ENCODE measurements around the gene COL1A2. TPM values are rescaled to one million over a fixed set of nuclear protein-coding genes. Genes with fewer than 3 reads are reported as not detected.

COL1A2 gene
- total RNA-seq, 1 experiment from 2014 or later, result 3.0 TPM

DNA sequence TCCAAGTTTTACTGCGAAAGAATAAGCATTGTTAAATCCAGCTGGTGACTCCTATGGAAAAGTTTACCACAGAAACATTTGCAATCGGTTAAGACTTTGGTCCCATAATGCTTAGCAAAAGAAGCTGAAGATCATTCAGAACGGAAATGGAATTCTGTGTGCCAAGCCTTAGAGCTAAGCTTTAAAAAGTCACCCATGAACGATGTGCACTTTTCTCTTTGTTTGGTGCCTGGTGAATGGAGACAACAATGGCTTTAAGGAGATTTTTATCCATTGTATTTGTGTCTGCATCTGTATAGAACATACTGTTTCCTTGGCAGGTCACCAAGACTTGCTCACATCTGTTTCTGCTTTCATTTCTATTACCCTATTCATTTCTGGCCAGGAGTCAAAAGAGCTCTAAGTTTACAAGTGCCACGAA, 26.3 kb upstream of the COL1A2 start (continued):
- TF ChIP-seq SP1 (IDR thresholded peaks at IDR 0.05; ENCODE audit: low read depth), result no peak
- no peak for TF ChIP-seq JUND (IDR thresholded peaks at IDR 0.05)
- TF ChIP-seq EZH2 (IDR thresholded peaks at IDR 0.05), result no peak
- TF ChIP-seq CEBPB (IDR thresholded peaks at IDR 0.05; ENCODE audit: low read depth), result no peak
- no peak for TF ChIP-seq EZH2phosphoT487 (IDR thresholded peaks at IDR 0.05; ENCODE audit: borderline replicate concordance)
- TF ChIP-seq FOSL1 (IDR thresholded peaks at IDR 0.05; ENCODE audit: low read depth), result no peak
- TF ChIP-seq, protein P1, sequence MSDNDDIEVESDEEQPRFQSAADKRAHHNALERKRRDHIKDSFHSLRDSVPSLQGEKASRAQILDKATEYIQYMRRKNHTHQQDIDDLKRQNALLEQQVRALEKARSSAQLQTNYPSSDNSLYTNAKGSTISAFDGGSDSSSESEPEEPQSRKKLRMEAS (IDR thresholded peaks at IDR 0.05), result no peak
- no peak for TF ChIP-seq POLR2AphosphoS5 (IDR thresholded peaks at IDR 0.05; ENCODE audit: low read depth, low read length)
- no peak for TF ChIP-seq ELF1 (IDR thresholded peaks at IDR 0.05; ENCODE audit: borderline replicate concordance, low read depth)
- TF ChIP-seq EGR1 (IDR thresholded peaks at IDR 0.05; ENCODE audit: low read depth), result no peak
- no peak for TF ChIP-seq ZFX (IDR thresholded peaks at IDR 0.05)

DNA sequence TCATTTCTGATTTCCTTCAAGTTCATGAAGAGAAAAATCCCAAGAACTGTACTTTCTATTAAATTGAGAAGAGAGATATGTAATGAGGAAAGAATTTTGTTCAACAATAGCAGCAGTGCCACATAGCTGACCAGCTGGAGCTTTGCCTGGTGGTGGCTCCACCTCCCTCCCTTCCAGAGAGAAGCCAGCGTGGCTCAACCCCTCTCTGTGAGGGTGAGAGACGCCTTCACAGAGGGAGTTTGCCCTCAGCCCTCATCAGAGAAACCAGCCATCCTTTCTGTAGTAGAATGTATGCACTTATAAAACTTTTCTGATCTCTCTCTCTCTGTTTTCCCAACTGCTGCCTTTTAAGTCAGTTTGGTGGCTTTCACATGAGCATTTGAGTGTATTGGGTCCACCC, 20.5 kb upstream of the COL1A2 start:
- no peak for ATAC-seq
- RAD21 ChIA-PET (ENCODE audit: low non-redundant PET in 1 of 2, low total read pairs in 2 of 2, uncharacterized antibody in 2 of 2, unreplicated experiment in 2 of 2), result no interaction called here
- H4K20me1 ChIP-seq (ENCODE audit: insufficient read depth), result no peaks in the 10 kb centered on the region
- CTCF ChIA-PET, result no interaction called here
- H3K9ac ChIP-seq (ENCODE audit: low read length), result no peak overlapping the region
- no peak overlapping the region for H3K27ac ChIP-seq (ENCODE audit: low read depth, low read length)
- POLR2A ChIA-PET, result no interaction called here
- H3K4me2 ChIP-seq (ENCODE audit: low read length), result no peak overlapping the region
- no peaks in the 10 kb centered on the region for H3K79me2 ChIP-seq (ENCODE audit: insufficient read depth, low read length)
- no peaks in the 10 kb centered on the region for H3K36me3 ChIP-seq (ENCODE audit: control insufficient read depth in 1 of 2, insufficient read depth in 2 of 2, low read length in 2 of 2)
- H3K9me2 ChIP-seq (ENCODE audit: insufficient read depth), result no peaks in the 10 kb centered on the region
- H3K27me3 ChIP-seq (ENCODE audit: insufficient read depth, low read length), result no peaks in the 10 kb centered on the region
- H3K4me3 ChIP-seq (replicated peaks in 1 of 2; ENCODE audit: low read depth in 1 of 2, low read length in 2 of 2), result no peak overlapping the region
- no peak overlapping the region for H2AFZ ChIP-seq (ENCODE audit: low read depth, low read length, poor library complexity, severe bottlenecking)
- intact Hi-C loops (cut with micrococcal nuclease), result no loop called here
- no peaks in the 10 kb centered on the region for H3K9me3 ChIP-seq (ENCODE audit: control insufficient read depth in 1 of 2, insufficient read depth in 1 of 2, low read depth in 1 of 2, low read length in 2 of 2)
- BruUV-seq (replicated peaks), result no TSS peak
- H3K4me1 ChIP-seq (ENCODE audit: control insufficient read depth in 1 of 2, insufficient read depth in 2 of 2, low read length in 2 of 2), result no peaks in the 10 kb centered on the region
- no peak for DNase-seq (ENCODE audit: low read depth, low spot score)
- no peak for TF ChIP-seq EGR1 (IDR thresholded peaks at IDR 0.05; ENCODE audit: low read depth)
- TF ChIP-seq ZFX (IDR thresholded peaks at IDR 0.05), result no peak
- TF ChIP-seq, protein P2, sequence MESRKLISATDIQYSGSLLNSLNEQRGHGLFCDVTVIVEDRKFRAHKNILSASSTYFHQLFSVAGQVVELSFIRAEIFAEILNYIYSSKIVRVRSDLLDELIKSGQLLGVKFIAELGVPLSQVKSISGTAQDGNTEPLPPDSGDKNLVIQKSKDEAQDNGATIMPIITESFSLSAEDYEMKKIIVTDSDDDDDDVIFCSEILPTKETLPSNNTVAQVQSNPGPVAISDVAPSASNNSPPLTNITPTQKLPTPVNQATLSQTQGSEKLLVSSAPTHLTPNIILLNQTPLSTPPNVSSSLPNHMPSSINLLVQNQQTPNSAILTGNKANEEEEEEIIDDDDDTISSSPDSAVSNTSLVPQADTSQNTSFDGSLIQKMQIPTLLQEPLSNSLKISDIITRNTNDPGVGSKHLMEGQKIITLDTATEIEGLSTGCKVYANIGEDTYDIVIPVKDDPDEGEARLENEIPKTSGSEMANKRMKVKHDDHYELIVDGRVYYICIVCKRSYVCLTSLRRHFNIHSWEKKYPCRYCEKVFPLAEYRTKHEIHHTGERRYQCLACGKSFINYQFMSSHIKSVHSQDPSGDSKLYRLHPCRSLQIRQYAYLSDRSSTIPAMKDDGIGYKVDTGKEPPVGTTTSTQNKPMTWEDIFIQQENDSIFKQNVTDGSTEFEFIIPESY (IDR thresholded peaks at IDR 0.05; ENCODE audit: extremely low read depth, insufficient replicate concordance, low read length), result no peak
- TF ChIP-seq CEBPB (IDR thresholded peaks at IDR 0.05; ENCODE audit: low read depth), result no peak
- TF ChIP-seq FOSL1 (IDR thresholded peaks at IDR 0.05; ENCODE audit: low read depth), result no peak
- no peak for TF ChIP-seq SRF (IDR thresholded peaks at IDR 0.05; ENCODE audit: low read depth)
- TF ChIP-seq, protein P3, sequence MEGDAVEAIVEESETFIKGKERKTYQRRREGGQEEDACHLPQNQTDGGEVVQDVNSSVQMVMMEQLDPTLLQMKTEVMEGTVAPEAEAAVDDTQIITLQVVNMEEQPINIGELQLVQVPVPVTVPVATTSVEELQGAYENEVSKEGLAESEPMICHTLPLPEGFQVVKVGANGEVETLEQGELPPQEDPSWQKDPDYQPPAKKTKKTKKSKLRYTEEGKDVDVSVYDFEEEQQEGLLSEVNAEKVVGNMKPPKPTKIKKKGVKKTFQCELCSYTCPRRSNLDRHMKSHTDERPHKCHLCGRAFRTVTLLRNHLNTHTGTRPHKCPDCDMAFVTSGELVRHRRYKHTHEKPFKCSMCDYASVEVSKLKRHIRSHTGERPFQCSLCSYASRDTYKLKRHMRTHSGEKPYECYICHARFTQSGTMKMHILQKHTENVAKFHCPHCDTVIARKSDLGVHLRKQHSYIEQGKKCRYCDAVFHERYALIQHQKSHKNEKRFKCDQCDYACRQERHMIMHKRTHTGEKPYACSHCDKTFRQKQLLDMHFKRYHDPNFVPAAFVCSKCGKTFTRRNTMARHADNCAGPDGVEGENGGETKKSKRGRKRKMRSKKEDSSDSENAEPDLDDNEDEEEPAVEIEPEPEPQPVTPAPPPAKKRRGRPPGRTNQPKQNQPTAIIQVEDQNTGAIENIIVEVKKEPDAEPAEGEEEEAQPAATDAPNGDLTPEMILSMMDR (IDR thresholded peaks at IDR 0.05 in 2 of 3, conservative IDR thresholded peaks at IDR 0.05 in 1 of 3; ENCODE audit: borderline replicate concordance in 1 of 3, insufficient read depth in 1 of 3, low read depth in 2 of 3, low read length in 2 of 3), result no peak
- TF ChIP-seq, protein P1 (IDR thresholded peaks at IDR 0.05), result no peak
- no peak for TF ChIP-seq EZH2phosphoT487 (IDR thresholded peaks at IDR 0.05; ENCODE audit: borderline replicate concordance)
- no peak for TF ChIP-seq RAD21 (IDR thresholded peaks at IDR 0.05; ENCODE audit: low read depth)
- no peak for TF ChIP-seq TCF7L2 (IDR thresholded peaks at IDR 0.05; ENCODE audit: borderline replicate concordance, extremely low read depth, insufficient read depth, insufficient read length)
- TF ChIP-seq CBX3 (IDR thresholded peaks at IDR 0.05; ENCODE audit: low read depth), result no peak
- TF ChIP-seq, protein P4, sequence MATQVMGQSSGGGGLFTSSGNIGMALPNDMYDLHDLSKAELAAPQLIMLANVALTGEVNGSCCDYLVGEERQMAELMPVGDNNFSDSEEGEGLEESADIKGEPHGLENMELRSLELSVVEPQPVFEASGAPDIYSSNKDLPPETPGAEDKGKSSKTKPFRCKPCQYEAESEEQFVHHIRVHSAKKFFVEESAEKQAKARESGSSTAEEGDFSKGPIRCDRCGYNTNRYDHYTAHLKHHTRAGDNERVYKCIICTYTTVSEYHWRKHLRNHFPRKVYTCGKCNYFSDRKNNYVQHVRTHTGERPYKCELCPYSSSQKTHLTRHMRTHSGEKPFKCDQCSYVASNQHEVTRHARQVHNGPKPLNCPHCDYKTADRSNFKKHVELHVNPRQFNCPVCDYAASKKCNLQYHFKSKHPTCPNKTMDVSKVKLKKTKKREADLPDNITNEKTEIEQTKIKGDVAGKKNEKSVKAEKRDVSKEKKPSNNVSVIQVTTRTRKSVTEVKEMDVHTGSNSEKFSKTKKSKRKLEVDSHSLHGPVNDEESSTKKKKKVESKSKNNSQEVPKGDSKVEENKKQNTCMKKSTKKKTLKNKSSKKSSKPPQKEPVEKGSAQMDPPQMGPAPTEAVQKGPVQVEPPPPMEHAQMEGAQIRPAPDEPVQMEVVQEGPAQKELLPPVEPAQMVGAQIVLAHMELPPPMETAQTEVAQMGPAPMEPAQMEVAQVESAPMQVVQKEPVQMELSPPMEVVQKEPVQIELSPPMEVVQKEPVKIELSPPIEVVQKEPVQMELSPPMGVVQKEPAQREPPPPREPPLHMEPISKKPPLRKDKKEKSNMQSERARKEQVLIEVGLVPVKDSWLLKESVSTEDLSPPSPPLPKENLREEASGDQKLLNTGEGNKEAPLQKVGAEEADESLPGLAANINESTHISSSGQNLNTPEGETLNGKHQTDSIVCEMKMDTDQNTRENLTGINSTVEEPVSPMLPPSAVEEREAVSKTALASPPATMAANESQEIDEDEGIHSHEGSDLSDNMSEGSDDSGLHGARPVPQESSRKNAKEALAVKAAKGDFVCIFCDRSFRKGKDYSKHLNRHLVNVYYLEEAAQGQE (IDR thresholded peaks at IDR 0.05; ENCODE audit: low read depth), result no peak
- no peak for TF ChIP-seq POLR2AphosphoS5 (IDR thresholded peaks at IDR 0.05; ENCODE audit: low read depth, low read length)

Data from HCT116 (cell line).